Parathyroid adenoma (tissue), 2 donors: ENCODE results near the gene ADM.

Source experiments
- H2AFZ ChIP-seq: fragments of 300-600 bp; sonication (generic); one replicate; pipeline ENCODE4 v1.7.0; 2017; ENCODE audit warnings: antibody characterized with exemption, mild to moderate bottlenecking
- H3K27ac ChIP-seq: fragments of 300-600 bp; sonication (generic); one replicate; pipeline ENCODE4 v1.7.0; 2017
- H3K27me3 ChIP-seq: fragments of 300-600 bp; sonication (generic); one replicate; pipeline ENCODE4 v1.7.0; 2017; ENCODE audit warnings: low read length; ENCODE audit not compliant: control insufficient read depth, insufficient read depth
- H3K36me3 ChIP-seq: fragments of 300-600 bp; sonication (generic); one replicate; pipeline ENCODE4 v1.7.0; 2017; ENCODE audit warnings: low read length; ENCODE audit not compliant: control insufficient read depth, insufficient read depth
- H3K4me1 ChIP-seq: fragments of 300-600 bp; sonication (generic); one replicate; pipeline ENCODE4 v1.7.0; 2017; ENCODE audit warnings: control low read depth
- H3K4me2 ChIP-seq: fragments of 300-600 bp; sonication (generic); one replicate; pipeline ENCODE4 v1.7.0; 2017; ENCODE audit warnings: low read length
- H3K4me3 ChIP-seq: fragments of 300-600 bp; sonication (generic); one replicate; pipeline ENCODE4 v1.7.0; 2017; ENCODE audit warnings: low read depth, low read length
- H3K79me2 ChIP-seq: fragments of 300-600 bp; sonication (generic); one replicate; pipeline ENCODE4 v1.7.0; 2017; ENCODE audit warnings: control low read depth
- H3K9ac ChIP-seq: fragments of 300-600 bp; sonication (generic); one replicate; pipeline ENCODE4 v1.7.0; 2017; ENCODE audit warnings: mild to moderate bottlenecking
- H3K9me3 ChIP-seq: fragments of 300-600 bp; sonication (generic); one replicate; pipeline ENCODE4 v1.7.0; 2017; ENCODE audit warnings: low read length; ENCODE audit not compliant: control insufficient read depth
- TF ChIP-seq, protein P1 (sequence below): fragments of 300-600 bp; sonication (generic); IDR thresholded peaks from one replicate; pipeline ENCODE4 v1.7.0; 2017; ENCODE audit warnings: antibody characterized with exemption, mild to moderate bottlenecking
- donor health status: primary hyperparathyroidism.

The ADM gene

GRCh38 chr11:10305964-10306918 lies 1.4 kb downstream of the ADM start:
- Histone ChIP-seq H3K79me2 (no peaks in the 10 kb centered on the region), H3K27ac (peak overlapping the region; percentile 99), H3K4me1 (peaks cover 10% of the 10 kb centered on the region), H3K4me2 (peak overlapping the region; percentile 94), H3K27me3 (no peaks in the 10 kb centered on the region), H2AFZ (no peak overlapping the region), H3K4me3 (peak overlapping the region; percentile 79), H3K9ac (peak overlapping the region; percentile 91), H3K9me3 (no peaks in the 10 kb centered on the region), H3K36me3 (no peaks in the 10 kb centered on the region)
- TF ChIP-seq, protein P1, sequence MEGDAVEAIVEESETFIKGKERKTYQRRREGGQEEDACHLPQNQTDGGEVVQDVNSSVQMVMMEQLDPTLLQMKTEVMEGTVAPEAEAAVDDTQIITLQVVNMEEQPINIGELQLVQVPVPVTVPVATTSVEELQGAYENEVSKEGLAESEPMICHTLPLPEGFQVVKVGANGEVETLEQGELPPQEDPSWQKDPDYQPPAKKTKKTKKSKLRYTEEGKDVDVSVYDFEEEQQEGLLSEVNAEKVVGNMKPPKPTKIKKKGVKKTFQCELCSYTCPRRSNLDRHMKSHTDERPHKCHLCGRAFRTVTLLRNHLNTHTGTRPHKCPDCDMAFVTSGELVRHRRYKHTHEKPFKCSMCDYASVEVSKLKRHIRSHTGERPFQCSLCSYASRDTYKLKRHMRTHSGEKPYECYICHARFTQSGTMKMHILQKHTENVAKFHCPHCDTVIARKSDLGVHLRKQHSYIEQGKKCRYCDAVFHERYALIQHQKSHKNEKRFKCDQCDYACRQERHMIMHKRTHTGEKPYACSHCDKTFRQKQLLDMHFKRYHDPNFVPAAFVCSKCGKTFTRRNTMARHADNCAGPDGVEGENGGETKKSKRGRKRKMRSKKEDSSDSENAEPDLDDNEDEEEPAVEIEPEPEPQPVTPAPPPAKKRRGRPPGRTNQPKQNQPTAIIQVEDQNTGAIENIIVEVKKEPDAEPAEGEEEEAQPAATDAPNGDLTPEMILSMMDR: no peak

DNA sequence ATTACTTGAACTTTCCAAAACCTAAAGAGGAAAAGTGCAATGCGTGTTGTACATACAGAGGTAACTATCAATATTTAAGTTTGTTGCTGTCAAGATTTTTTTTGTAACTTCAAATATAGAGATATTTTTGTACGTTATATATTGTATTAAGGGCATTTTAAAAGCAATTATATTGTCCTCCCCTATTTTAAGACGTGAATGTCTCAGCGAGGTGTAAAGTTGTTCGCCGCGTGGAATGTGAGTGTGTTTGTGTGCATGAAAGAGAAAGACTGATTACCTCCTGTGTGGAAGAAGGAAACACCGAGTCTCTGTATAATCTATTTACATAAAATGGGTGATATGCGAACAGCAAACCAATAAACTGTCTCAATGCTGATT lies 2.1 kb downstream of the ADM start:
- Histone ChIP-seq H3K36me3 (no peaks in the 10 kb centered on the region), H3K9ac (peak overlapping the region; percentile 84), H3K27ac (peak overlapping the region; percentile 99), H3K79me2 (no peaks in the 10 kb centered on the region), H3K27me3 (no peaks in the 10 kb centered on the region), H3K4me2 (peak overlapping the region; percentile 94), H2AFZ (peak overlapping the region; percentile 66), H3K4me3 (peak overlapping the region; percentile 79), H3K4me1 (peaks cover 8% of the 10 kb centered on the region), H3K9me3 (no peaks in the 10 kb centered on the region)
- TF ChIP-seq, protein P1: no peak

DNA sequence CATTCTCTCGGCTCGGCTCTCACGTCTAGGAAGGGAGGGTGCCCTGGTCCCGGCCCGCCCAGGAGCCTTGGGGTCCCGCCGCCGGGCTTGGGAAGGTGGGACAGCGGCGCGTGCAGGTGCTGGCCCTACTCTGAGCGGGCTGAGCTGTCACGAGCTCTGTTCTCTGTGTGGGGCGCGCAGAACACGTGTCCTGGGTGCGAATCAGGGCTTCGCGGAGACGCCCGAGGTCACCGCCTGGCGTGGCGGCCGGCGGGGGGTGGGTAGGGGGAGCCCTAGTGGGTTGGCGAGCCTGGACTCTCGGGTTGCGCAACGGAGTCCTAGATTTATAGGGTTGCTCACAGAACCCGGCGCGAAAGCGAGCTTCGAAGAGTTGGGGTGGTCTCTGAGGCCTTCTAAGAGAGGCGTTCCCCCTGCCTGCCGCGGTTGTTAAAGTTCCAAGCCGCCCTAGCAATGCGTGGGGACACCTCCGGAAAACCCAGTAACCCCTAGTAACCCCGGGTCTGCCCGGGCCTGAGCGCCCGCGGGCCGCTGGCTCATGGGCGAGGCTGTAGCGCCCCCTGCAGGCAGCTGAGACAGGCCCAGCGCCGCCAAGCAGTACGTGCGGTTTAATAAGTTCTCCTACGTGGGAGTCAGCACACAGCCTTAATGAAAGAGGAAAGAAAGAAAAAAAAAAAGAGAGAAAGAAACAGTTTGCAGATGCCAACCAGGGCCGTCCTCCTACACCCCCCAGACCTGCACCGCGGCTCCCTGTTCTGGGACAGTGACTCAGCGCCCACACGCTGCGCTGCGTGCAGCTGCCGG lies 2.7 kb downstream of the ADM start:
- Histone ChIP-seq H3K9ac (peak overlapping the region; percentile 69), H3K27ac (peak overlapping the region; percentile 99), H3K27me3 (no peaks in the 10 kb centered on the region), H3K9me3 (no peaks in the 10 kb centered on the region), H3K4me2 (peak overlapping the region; percentile 94), H3K36me3 (no peaks in the 10 kb centered on the region), H3K4me3 (peak overlapping the region; percentile 79), H3K4me1 (peaks cover 8% of the 10 kb centered on the region), H3K79me2 (no peaks in the 10 kb centered on the region), H2AFZ (peak overlapping the region; percentile 66)
- TF ChIP-seq, protein P1: peak; percentile 93

- TF ChIP-seq, protein P1: no peak
- H3K4me3 ChIP-seq: peak overlapping the region; percentile 79
- H3K9me3 ChIP-seq: no peaks in the 10 kb centered on the region
- H3K9ac ChIP-seq: no peak overlapping the region
- peak overlapping the region; percentile 66 for H2AFZ ChIP-seq
- no peaks in the 10 kb centered on the region for H3K79me2 ChIP-seq
- no peaks in the 10 kb centered on the region for H3K27me3 ChIP-seq
- no peaks in the 10 kb centered on the region for H3K36me3 ChIP-seq
- peak overlapping the region; percentile 94 for H3K4me2 ChIP-seq
- H3K27ac ChIP-seq: peak overlapping the region; percentile 99
- peaks cover 8% of the 10 kb centered on the region for H3K4me1 ChIP-seq
These were observed 3.5 kb downstream of the ADM start for GRCh38 chr11:10308201-10308954.
